ENCODE measurements around the gene GINS2. TPM values are rescaled to one million over a fixed set of nuclear protein-coding genes. Genes with fewer than 3 reads are reported as not detected.

The GINS2 gene
- total RNA-seq, 1 donor from 2014 or later = 6.5 TPM

DNA sequence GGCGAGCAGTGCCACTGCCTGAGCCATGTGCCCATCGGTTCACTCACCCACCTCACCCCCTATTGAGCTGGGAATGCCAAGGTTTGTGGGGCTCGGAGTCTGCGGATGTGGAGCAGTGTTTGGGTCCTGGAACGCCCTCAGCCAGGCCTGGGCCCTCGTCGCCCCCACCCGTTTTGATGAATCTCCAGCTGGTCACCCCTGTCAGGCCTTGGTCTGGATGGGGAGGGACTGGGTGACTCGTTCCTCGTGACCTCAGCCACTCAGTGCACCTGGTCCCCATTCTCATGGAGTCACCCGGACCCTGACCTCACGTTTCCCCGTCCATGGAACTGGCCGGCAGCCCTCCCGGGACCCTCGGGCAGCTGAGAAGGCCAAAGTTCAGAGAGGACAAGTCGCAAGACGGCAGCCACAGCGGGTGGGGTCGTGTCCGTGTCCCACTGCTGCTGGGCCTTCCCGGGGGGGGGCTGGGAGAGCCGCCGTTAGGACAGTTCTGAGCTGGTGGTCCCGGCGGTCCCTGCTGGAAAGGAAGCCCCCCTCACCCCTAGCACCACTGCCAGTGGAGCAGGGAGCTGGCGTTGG is 52.4 kb downstream of the GINS2 start:
- no peak for DNase-seq (ENCODE audit: low read depth)
- H3K27me3 ChIP-seq (ENCODE audit: control insufficient read depth, insufficient read depth, low read length) = no peaks in the 10 kb centered on the region
- TF ChIP-seq, protein P1, sequence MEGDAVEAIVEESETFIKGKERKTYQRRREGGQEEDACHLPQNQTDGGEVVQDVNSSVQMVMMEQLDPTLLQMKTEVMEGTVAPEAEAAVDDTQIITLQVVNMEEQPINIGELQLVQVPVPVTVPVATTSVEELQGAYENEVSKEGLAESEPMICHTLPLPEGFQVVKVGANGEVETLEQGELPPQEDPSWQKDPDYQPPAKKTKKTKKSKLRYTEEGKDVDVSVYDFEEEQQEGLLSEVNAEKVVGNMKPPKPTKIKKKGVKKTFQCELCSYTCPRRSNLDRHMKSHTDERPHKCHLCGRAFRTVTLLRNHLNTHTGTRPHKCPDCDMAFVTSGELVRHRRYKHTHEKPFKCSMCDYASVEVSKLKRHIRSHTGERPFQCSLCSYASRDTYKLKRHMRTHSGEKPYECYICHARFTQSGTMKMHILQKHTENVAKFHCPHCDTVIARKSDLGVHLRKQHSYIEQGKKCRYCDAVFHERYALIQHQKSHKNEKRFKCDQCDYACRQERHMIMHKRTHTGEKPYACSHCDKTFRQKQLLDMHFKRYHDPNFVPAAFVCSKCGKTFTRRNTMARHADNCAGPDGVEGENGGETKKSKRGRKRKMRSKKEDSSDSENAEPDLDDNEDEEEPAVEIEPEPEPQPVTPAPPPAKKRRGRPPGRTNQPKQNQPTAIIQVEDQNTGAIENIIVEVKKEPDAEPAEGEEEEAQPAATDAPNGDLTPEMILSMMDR (IDR thresholded peaks at IDR 0.05; ENCODE audit: insufficient read depth, low read length, poor library complexity, severe bottlenecking) = no peak
- H3K4me3 ChIP-seq (ENCODE audit: low read depth, low read length) = no peak overlapping the region
- H3K36me3 ChIP-seq (ENCODE audit: control insufficient read depth, insufficient read depth, low read length) = no peaks in the 10 kb centered on the region

DNA sequence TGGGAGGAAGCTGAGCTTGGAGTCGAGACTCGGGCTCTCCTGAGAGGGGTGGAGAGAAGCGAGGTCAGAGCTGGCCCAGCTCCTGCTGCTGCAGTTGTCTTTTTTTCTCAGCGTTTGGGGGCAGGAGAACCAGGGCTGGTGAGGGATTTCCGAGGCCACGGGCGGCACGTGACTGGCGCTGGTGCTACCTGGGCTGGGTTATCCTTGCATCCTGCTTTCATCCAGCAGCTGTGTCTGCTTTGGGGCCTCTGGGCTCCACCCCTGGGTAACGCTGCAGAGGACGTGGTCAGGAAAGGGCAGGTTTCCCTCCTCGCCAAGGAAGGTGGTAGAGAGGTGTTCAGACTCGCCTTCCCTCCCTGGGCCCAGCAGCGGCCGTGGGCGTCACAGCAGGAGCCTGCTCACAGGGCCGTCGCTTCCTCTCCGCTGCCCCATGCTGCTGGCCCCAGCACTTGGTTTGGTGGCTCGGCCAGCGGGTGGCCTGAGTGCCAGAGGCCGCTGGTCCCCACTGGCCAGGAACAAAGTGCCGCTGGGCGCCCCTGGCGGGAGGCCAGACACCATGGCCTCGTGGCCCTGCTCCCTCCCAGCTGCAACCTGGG is 53.1 kb downstream of the GINS2 start:
- no peaks in the 10 kb centered on the region for H3K27me3 ChIP-seq (ENCODE audit: control insufficient read depth, insufficient read depth, low read length)
- H3K36me3 ChIP-seq (ENCODE audit: control insufficient read depth, insufficient read depth, low read length) = no peaks in the 10 kb centered on the region
- DNase-seq (ENCODE audit: low read depth) = no peak
- TF ChIP-seq, protein P1 (IDR thresholded peaks at IDR 0.05; ENCODE audit: insufficient read depth, low read length, poor library complexity, severe bottlenecking) = no peak
- H3K4me3 ChIP-seq (ENCODE audit: low read depth, low read length) = no peak overlapping the region

DNA sequence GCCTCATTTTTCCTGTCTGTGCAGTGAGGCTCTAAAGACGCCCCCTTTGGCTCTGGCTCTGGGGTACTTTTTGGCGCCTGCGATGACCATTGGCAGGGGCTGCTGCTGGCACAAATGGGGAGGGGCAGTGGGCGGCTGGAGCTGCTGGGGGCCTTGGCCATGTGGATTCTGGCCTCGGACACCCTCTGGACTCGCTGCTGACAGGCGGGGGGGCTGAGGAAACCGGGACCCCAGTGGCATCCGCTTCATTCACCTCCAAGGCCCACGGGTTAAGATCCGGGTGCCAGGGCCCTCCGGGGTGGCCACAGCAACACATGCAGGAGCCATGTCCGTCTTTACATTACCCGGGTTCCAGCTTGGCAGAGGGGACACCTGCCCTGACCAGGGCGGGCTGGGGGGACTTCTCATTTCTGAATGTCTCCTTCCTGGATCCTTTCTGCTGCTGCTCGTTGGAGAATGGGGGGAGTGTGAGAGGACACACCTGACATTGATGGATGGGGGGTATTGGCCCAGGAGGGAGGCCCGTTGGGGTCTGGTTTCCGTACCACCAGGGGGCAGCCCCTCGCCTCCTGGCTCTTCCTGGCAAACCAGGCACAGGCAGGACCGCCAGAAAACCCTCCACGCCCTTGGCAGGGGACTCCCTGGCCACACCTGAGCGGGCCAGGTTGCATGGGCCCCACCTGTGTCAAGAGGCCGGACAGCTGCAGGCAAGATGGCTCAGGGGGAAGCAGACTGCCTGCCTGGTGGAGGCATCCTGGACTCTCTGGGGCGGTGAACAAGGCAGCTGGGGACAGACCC is 53.8 kb downstream of the GINS2 start:
- TF ChIP-seq, protein P1 (IDR thresholded peaks at IDR 0.05; ENCODE audit: insufficient read depth, low read length, poor library complexity, severe bottlenecking) = peak; percentile 31
- Histone ChIP-seq H3K27me3 (ENCODE audit: control insufficient read depth, insufficient read depth, low read length) (no peaks in the 10 kb centered on the region), H3K4me3 (ENCODE audit: low read depth, low read length) (no peak overlapping the region), H3K36me3 (ENCODE audit: control insufficient read depth, insufficient read depth, low read length) (no peaks in the 10 kb centered on the region)
- no peak for DNase-seq (ENCODE audit: low read depth)

DNA sequence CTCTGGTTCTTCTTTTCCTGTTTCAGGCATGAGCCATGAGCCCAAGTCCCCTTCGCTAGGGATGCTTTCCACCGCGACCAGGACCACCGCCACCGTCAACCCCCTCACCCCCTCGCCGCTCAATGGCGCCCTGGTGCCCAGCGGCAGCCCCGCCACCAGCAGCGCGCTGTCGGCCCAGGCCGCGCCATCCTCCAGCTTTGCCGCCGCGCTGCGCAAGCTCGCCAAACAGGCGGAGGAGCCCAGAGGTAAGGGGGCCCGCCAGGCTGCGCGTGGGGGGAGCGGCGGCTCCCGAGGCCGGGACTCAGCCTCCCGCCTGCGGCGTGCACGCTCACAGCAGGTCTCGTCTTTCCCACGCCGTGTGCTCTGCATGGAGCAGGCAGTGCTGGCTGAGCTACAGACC is 54.9 kb downstream of the GINS2 start:
- H3K27me3 ChIP-seq (ENCODE audit: control insufficient read depth, insufficient read depth, low read length) = no peaks in the 10 kb centered on the region
- H3K4me3 ChIP-seq (ENCODE audit: low read depth, low read length) = no peak overlapping the region
- no peaks in the 10 kb centered on the region for H3K36me3 ChIP-seq (ENCODE audit: control insufficient read depth, insufficient read depth, low read length)
- DNase-seq (ENCODE audit: low read depth) = no peak
- TF ChIP-seq, protein P1 (IDR thresholded peaks at IDR 0.05; ENCODE audit: insufficient read depth, low read length, poor library complexity, severe bottlenecking) = no peak

DNA sequence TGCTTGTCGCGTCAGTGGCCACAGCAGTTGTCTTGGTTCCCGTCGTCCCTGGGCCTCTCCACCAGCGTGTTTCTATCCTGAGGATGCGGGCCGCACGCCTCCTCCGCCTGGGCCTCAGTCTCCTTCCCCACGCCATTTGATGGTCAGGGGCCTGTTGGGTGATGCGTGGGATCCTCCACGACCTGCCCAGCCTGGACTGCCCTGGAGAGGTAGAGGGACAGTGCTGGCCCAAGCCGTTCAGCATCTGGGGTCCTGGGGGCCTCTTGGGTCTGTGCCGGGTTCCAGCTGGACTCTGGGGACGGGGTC is 55.4 kb downstream of the GINS2 start:
- DNase-seq (ENCODE audit: low read depth) = no peak
- TF ChIP-seq, protein P1 (IDR thresholded peaks at IDR 0.05; ENCODE audit: insufficient read depth, low read length, poor library complexity, severe bottlenecking) = no peak
- no peak overlapping the region for H3K4me3 ChIP-seq (ENCODE audit: low read depth, low read length)
- H3K36me3 ChIP-seq (ENCODE audit: control insufficient read depth, insufficient read depth, low read length) = no peaks in the 10 kb centered on the region
- H3K27me3 ChIP-seq (ENCODE audit: control insufficient read depth, insufficient read depth, low read length) = no peaks in the 10 kb centered on the region

Data from kidney epithelial cell (primary cell).